Inflammatory macrophage (primary cell): ENCODE results near the gene INTU.
"Not testable (repeated sequence)": the region's sequence is repeated elsewhere in the genome, so short reads cannot be mapped to it uniquely, and the experiment has no call there.

ENCODE experiments used
- DNase-seq, 2 donors: peaks; one replicate each; pipeline ENCODE4 v3.0.0-alpha.2; 2020 to 2022

The INTU gene

GRCh38 chr4:127643791-127644190 lies 11.0 kb downstream of the INTU start:
- no peak for DNase-seq

GRCh38 chr4:127648061-127648460 lies 15.3 kb downstream of the INTU start:
- no peak for DNase-seq

GRCh38 chr4:127655590-127655989 lies 22.8 kb downstream of the INTU start:
- DNase-seq: not testable (repeated sequence)

GRCh38 chr4:127656047-127656680 lies 23.4 kb downstream of the INTU start:
- DNase-seq: no peak

- no peak for DNase-seq
Measured at GRCh38 chr4:127660284-127660885, 27.6 kb downstream of the INTU start.

GRCh38 chr4:127667116-127667515 lies 34.4 kb downstream of the INTU start:
- DNase-seq: no peak

GRCh38 chr4:127667772-127668171 lies 35.0 kb downstream of the INTU start:
- no peak for DNase-seq

GRCh38 chr4:127668770-127669169 lies 36.0 kb downstream of the INTU start:
- no peak for DNase-seq

GRCh38 chr4:127669691-127670090 lies 36.9 kb downstream of the INTU start:
- DNase-seq: no peak

- DNase-seq: no peak
Measured at GRCh38 chr4:127672111-127672510, 39.4 kb downstream of the INTU start.

- no peak for DNase-seq
Measured at GRCh38 chr4:127685292-127685691, 52.5 kb downstream of the INTU start.

GRCh38 chr4:127686658-127687057 lies 53.9 kb downstream of the INTU start:
- DNase-seq: no peak

- DNase-seq: no peak
Measured at GRCh38 chr4:127687580-127687979, 54.8 kb downstream of the INTU start.

GRCh38 chr4:127698789-127699200 lies 66.0 kb downstream of the INTU start:
- DNase-seq: peak; percentile 81 to 95

GRCh38 chr4:127708985-127709384 lies 76.2 kb downstream of the INTU start:
- DNase-seq: no peak

GRCh38 chr4:127709456-127709855 lies 76.7 kb downstream of the INTU start:
- DNase-seq: no peak

- DNase-seq: no peak
Measured at GRCh38 chr4:127730142-127730913, 97.6 kb downstream of the INTU start, which contains the start of gene SLC25A31. Gene SLC25A31 (plus strand): TSS chr4:127730400. CDS start chr4:127730546, 146 bp downstream.

GRCh38 chr4:127731406-127731805 lies 98.6 kb downstream of the INTU start:
- DNase-seq: no peak

GRCh38 chr4:127732623-127733328 lies 100.0 kb downstream of the INTU start:
- DNase-seq: peak; percentile 39 to 72

GRCh38 chr4:127734976-127735375 lies 102.2 kb downstream of the INTU start:
- no peak for DNase-seq

GRCh38 chr4:127737295-127737694 lies 104.5 kb downstream of the INTU start:
- DNase-seq: no peak

- DNase-seq: no peak
Measured at GRCh38 chr4:127741247-127741646, 108.5 kb downstream of the INTU start.

GRCh38 chr4:127747883-127748282 lies 115.1 kb downstream of the INTU start:
- DNase-seq: no peak
